Glomerular endothelial cell (primary cell): ENCODE measurements around the gene DCBLD1. TPM values are rescaled to one million over a fixed set of nuclear protein-coding genes. Genes with fewer than 3 reads are reported as not detected.

Source experiments
- DNase-seq: peaks from one replicate; pipeline ENCODE4 v3.0.0-alpha.2; 2011; ENCODE audit warnings: low read depth, low spot score; ENCODE audit errors: extremely low read depth
- total RNA-seq: library from RNA; depleted of rRNA; stranded (reverse); fragments of >200 nt; gene quantifications from 2 replicates; pipeline ENCODE4 v1.2.3, GENCODE V29; 2015

DCBLD1 gene
- total RNA-seq, 1 donor from 2014 or later: 33.9 TPM

DNA sequence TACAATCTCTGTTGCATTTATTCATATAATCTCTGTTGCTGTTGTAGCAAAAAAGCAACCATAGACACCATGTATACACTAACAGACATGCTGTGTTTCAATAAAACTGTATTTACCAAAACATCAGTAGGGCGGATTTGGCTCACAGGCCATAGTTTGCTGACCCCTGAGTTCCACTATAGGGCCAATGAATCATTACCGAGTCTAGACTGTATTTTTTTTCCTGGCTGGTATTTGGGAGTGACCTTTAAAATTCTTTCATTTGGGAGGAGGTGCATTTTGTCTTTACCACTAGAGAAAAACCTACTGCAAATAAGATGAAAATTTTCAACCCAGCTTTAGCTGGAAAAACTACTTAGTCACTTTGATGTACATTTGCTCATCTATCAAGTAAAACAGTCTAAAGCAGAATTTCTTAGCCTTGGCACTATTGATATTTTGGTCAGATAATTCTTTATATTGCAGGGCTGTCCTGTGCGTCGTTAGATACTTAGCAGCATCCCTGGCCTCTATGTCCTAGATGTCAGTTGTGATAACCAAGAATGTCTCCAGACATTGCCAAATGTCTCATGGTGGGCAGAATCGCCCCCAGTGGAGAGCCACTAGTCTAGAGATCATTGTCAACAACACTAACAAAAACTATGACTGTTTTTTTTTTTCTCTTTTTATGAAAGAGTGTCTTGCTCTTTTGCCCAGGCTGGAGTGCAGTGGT is 39.5 kb downstream of the DCBLD1 start:
- DNase-seq: no peak

GRCh38 chr6:117525607-117526006 is 43.1 kb downstream of the DCBLD1 start:
- DNase-seq: no peak

DNA sequence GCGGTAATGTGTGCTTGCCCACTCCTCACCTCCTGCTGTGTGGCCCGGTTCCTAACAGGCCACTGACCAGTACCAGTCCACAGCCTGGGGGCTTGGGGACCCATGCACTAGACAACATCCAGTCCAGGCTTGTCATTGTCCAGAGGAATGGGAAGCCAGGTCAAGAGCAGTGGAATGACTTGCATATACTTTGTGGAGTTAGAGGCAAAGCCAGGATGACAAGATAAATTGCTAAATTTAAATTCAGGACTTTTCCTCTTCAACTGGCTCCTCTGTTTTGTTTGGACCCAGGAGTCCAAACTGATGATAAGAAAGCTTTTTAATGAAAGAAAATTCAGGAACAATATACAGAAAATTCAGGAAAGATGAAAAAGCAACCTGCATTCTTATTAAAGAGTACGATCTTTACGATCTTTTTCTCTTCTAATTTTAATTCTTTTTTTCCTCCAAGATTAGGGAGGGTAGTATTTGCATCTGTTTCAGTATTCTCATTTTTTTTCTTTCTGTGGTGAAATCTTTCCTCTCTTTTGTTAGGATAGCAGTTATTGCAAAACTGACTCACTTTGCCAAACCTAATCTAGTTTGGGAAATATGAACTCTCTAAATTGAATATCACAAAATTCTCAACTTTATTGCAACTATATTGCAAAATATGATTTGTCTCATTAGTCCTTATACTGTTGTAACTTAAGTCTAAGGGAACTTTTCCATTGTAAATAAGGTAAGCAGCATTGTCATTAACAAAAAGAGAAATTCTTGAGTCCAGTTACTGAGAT is 48.2 kb downstream of the DCBLD1 start:
- DNase-seq: no peak

GRCh38 chr6:117531346-117531745 is 48.9 kb downstream of the DCBLD1 start:
- no peak for DNase-seq

DNA sequence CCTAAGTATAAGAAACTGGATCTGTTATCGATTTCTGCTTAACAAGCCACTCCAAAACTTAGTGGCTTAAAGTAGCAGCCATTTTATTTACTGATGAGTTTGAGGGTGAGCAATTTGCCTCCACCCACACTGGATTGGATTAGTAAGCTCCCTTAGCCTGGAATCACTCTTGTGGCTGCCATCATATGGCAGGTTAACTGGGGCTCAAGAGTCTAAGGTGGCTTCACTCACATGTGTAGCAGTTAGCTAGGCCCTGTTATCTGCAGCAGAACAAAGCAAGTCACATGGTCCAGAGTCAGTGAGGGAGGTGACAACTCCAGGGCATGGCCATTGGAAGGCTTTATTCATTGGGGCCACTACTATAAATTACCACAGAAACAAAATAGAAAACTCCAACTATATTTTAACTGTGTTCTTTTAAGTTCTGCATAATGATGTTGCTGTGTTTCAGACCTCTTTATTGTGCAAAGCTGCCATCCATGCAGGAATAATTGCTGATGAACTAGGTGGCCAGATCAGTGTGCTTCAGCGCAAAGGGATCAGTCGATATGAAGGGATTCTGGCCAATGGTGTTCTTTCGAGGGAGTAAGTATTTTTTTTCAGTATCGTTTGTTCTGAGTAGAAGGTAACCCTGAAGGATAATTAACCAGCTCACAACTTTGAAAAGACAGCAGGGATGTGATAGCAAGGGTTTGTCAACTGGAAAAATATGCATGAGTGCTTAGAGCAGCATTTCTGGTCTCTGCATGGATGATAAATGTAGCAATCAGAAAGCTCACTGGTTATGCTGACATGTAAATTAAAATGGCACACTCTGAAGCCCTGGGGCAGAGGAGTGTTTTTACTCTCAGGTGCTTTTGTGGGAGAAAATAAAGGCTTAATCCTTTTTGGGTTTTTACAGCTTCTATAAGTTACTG is 49.6 kb downstream of the DCBLD1 start:
- DNase-seq: no peak

DNA sequence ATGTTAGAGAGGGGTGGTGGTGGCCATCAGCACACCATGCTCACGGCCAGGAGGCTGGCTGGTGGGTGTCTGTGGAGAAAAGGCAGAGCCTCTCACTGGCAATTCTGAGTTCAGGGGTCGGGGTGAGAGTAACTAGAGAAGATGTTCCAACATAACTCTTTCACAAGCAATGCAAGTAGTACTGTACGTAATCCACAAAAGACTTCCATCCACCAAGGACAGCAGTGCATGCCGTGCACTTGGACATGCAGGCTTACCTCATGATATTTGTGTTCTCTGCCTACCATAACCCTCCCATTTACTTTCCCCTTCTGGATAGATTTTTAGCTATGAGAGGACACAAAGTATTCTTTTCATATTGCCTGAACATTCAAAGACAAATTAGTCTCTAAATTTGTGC is 51.3 kb downstream of the DCBLD1 start:
- no peak for DNase-seq

DNA sequence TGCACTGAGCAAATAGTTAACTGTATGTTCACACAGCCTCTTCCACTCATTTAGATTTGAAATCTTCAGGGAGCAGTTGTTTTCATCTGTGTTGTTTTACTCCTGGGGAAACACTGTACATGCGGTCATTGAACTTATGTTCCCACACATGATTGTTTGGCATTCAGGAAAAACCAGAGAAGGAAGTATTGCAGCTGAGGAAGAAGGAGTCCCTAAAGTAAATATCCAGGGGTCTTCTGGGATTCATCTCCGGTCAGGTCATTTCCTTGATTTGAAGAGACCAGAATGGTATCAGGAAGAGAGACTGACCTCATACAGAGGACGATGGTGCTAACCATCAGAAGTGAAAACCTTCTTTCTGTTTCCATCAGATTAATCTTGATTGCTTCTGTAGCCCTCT is 52.5 kb downstream of the DCBLD1 start:
- DNase-seq: peak; percentile 20

DNA sequence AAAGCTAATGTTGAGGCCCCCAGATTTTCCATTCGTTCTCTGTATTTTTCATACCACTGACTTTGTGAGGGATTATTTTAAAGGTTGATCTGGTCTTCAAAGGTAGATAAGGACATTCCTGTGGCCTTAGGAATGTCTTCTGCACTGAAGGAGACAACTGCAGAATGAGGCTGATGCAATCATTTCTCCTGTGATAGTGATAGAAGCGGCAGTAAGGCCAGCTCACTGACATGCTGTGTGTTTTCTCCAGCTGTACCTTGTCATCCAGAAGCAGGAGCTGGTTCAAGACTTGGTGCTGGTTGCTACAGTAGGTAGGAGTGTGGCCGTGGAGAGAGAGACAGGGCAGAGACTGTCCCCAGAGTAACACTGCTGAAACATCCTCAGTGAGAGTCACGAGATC is 53.8 kb downstream of the DCBLD1 start:
- DNase-seq: no peak

GRCh38 chr6:117538615-117539014 is 56.1 kb downstream of the DCBLD1 start:
- DNase-seq: no peak

DNA sequence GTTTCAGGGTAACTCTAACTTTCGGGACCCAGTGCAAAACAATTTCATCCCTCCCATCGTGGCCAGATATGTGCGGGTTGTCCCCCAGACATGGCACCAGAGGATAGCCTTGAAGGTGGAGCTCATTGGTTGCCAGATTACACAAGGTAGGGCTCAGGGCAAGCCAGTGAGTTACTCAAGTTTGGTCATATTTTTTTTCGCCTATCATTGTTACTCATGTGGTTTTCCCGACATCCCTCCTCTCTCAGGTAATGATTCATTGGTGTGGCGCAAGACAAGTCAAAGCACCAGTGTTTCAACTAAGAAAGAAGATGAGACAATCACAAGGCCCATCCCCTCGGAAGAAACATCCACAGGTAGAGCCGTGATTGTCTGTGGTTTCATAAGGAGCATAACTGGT is 58.2 kb downstream of the DCBLD1 start:
- DNase-seq: no peak

- DNase-seq: no peak
Observed at GRCh38 chr6:117542493-117542892, 60.0 kb downstream of the DCBLD1 start.

GRCh38 chr6:117544716-117545115 is 62.2 kb downstream of the DCBLD1 start:
- no peak for DNase-seq

DNA sequence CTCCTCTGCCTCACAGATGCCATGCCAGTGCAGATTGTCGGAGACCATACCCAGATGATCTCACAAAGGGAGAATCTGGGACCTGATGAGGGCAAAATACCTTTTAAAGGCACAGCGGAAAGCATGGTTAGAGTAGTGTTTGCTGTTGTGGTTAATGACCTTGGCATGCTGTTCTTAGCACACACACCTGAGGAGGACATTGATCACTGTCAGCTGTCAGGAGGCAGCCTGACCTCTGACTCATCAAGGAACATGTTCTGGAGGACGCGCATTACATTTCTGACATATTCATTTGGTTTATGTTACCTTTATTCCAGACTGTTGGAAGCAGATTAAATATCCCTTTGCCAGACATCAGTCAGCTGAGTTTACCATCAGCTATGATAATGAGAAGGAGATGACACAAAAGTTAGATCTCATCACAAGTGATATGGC is 62.7 kb downstream of the DCBLD1 start:
- DNase-seq: no peak

- no peak for DNase-seq
Observed at GRCh38 chr6:117546674-117547073, 64.2 kb downstream of the DCBLD1 start.

DNA sequence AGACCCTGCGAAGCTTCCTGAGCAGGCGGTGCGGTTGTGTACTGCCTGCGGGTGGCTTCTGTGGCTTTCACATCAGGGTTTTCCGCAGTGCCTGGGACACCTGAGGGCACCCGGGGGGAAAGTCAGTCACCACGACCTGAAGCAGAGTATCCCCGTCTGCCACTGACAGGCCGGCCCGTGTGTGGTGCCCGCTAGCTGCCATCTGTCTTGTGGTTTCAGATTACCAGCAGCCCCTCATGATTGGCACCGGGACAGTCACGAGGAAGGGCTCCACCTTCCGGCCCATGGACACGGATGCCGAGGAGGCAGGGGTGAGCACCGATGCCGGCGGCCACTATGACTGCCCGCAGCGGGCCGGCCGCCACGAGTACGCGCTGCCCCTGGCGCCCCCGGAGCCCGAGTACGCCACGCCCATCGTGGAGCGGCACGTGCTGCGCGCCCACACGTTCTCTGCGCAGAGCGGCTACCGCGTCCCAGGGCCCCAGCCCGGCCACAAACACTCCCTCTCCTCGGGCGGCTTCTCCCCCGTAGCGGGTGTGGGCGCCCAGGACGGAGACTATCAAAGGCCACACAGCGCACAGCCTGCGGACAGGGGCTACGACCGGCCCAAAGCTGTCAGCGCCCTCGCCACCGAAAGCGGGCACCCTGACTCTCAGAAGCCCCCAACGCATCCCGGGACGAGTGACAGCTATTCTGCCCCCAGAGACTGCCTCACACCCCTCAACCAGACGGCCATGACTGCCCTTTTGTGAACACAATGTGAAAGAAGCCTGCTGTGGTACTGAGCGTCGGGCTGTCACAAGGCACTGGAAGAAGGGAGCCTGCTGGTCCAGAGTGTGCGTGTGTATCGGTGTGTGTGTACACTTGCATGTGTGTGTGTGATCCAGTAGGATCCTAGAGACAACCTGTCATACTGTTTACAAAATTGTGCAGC is 65.5 kb downstream of the DCBLD1 start:
- no peak for DNase-seq

GRCh38 chr6:117548797-117549301 is 66.4 kb downstream of the DCBLD1 start:
- DNase-seq: peak; percentile 63

GRCh38 chr6:117549611-117550010 is 67.1 kb downstream of the DCBLD1 start:
- no peak for DNase-seq

GRCh38 chr6:117550078-117550600 is 67.7 kb downstream of the DCBLD1 start:
- DNase-seq: no peak

GRCh38 chr6:117550618-117551242 is 68.3 kb downstream of the DCBLD1 start:
- DNase-seq: no peak
